IMR-90 (cell line): ENCODE results near the gene ACTN1.

Experiments
- CHD1 ChIP-seq: IDR thresholded peaks from 2 replicates; pipeline ENCODE4 v1.6.1; 2012; ENCODE audit warnings: low read depth, low read length, improper control_type of control experiment
- CTCF ChIP-seq: conservative IDR thresholded peaks from 2 replicates; pipeline ENCODE4 v1.5.1; 2012; ENCODE audit warnings: mild to moderate bottlenecking, low read depth, low read length, improper control_type of control experiment
- MAFK ChIP-seq: IDR thresholded peaks from 2 replicates; pipeline ENCODE4 v1.6.1; 2012; ENCODE audit warnings: low read depth, low read length, improper control_type of control experiment
- MAZ ChIP-seq: IDR thresholded peaks from 2 replicates; pipeline ENCODE4 v1.6.1; 2012; ENCODE audit warnings: low read depth, mild to moderate bottlenecking, low read length, improper control_type of control experiment, moderate library complexity, borderline replicate concordance
- MXI1 ChIP-seq: IDR thresholded peaks from 2 replicates; pipeline ENCODE4 v1.6.1; 2012; ENCODE audit warnings: low read depth, mild to moderate bottlenecking, low read length, moderate library complexity, borderline replicate concordance
- NFE2L2 ChIP-seq: fragments of 150-350 bp; IDR thresholded peaks from 2 replicates; pipeline ENCODE4 v1.6.1; 2016; ENCODE audit warnings: low read depth, mild to moderate bottlenecking, low read length
- POLR2A ChIP-seq: IDR thresholded peaks from 2 replicates; pipeline ENCODE4 v1.6.1; 2012; ENCODE audit warnings: mild to moderate bottlenecking, low read depth, low read length
- RAD21 ChIP-seq: IDR thresholded peaks from 2 replicates; pipeline ENCODE4 v1.6.1; 2012; ENCODE audit warnings: low read length, improper control_type of control experiment
- RCOR1 ChIP-seq: IDR thresholded peaks from 2 replicates; pipeline ENCODE4 v1.6.1; 2012; ENCODE audit warnings: mild to moderate bottlenecking, low read length, improper control_type of control experiment; ENCODE audit not compliant: insufficient replicate concordance
- SMC3 ChIP-seq: fragments of 150-350 bp; IDR thresholded peaks from 2 replicates; pipeline ENCODE4 v1.6.1; 2016; ENCODE audit warnings: low read depth, mild to moderate bottlenecking, antibody characterized with exemption, low read length, moderate library complexity
- USF2 ChIP-seq: fragments of 150-350 bp; IDR thresholded peaks from 2 replicates; pipeline ENCODE4 v1.6.1; 2017; ENCODE audit warnings: mild to moderate bottlenecking, antibody characterized with exemption, low read length, low read depth
- TF ChIP-seq, protein P1 (sequence below): fragments of 150-350 bp; IDR thresholded peaks from 2 replicates; pipeline ENCODE4 v1.6.1; 2016; ENCODE audit warnings: low read depth, mild to moderate bottlenecking, low read length, moderate library complexity, borderline replicate concordance

- no peak for TF ChIP-seq CHD1
- TF ChIP-seq CTCF, result no peak
- no peak for TF ChIP-seq RCOR1
- TF ChIP-seq POLR2A, result no peak
- TF ChIP-seq MXI1, result no peak
- no peak for TF ChIP-seq USF2
- no peak for TF ChIP-seq MAZ
- TF ChIP-seq, protein P1, sequence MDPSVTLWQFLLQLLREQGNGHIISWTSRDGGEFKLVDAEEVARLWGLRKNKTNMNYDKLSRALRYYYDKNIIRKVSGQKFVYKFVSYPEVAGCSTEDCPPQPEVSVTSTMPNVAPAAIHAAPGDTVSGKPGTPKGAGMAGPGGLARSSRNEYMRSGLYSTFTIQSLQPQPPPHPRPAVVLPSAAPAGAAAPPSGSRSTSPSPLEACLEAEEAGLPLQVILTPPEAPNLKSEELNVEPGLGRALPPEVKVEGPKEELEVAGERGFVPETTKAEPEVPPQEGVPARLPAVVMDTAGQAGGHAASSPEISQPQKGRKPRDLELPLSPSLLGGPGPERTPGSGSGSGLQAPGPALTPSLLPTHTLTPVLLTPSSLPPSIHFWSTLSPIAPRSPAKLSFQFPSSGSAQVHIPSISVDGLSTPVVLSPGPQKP, result no peak
- no peak for TF ChIP-seq RAD21
- no peak for TF ChIP-seq NFE2L2
- no peak for TF ChIP-seq SMC3
- no peak for TF ChIP-seq MAFK
Measured at GRCh38 chr14:68893566-68893965, 85.5 kb downstream of the ACTN1 start.
